Measurements from ENCODE around the gene CHCHD3.

CHCHD3 gene

DNA sequence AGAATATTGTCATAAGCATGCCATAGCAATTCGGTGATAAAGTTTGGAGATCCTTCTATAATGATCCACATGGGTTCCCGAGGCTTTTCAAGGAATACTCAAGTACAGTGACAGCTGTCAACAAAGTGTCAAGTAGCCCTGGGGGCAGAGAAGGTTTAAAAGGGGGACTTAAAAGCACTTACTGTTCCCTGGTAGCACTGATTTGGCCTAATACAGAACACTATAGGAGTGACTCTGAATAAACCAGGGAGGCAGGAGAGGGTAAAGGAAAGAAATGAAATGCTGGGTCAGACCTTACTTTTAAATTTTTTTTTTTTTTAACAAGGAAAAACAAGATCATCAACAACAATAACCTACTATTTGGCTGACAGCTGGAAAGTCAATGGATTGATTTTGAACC is 20.1 kb downstream of the CHCHD3 start:
- ATAC-seq, result no peak
- TF ChIP-seq TOX (CRISPR knock-in tag; IDR thresholded peaks at IDR 0.05; ENCODE audit: borderline replicate concordance), result no peak

DNA sequence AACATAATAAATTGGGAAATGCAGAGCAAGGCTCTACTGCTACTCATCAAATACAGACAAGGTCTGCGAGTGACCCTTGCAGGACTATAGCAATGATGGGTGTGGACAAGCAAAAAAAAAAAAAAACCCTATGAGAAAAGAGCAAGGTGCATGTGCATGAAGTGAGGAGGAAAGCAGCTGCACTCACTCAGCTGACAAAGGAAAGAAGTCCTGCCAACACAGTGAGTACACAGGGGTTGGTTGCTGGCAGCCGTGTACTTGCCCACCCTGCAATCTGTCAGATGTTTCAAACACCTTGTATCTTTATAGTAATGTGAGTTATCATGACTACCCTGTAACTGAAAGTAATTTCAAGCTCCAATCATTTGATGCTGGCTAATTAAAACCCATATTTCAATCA is 20.5 kb downstream of the CHCHD3 start:
- TF ChIP-seq ZNF565 (CRISPR knock-in tag; conservative IDR thresholded peaks at IDR 0.05; ENCODE audit: low read depth) (no peak), TOX (CRISPR knock-in tag; IDR thresholded peaks at IDR 0.05; ENCODE audit: borderline replicate concordance) (no peak), ESRRG (CRISPR knock-in tag; IDR thresholded peaks at IDR 0.05) (no peak), RARB (CRISPR knock-in tag; IDR thresholded peaks at IDR 0.05) (no peak)
- TF ChIP-seq, protein P1, sequence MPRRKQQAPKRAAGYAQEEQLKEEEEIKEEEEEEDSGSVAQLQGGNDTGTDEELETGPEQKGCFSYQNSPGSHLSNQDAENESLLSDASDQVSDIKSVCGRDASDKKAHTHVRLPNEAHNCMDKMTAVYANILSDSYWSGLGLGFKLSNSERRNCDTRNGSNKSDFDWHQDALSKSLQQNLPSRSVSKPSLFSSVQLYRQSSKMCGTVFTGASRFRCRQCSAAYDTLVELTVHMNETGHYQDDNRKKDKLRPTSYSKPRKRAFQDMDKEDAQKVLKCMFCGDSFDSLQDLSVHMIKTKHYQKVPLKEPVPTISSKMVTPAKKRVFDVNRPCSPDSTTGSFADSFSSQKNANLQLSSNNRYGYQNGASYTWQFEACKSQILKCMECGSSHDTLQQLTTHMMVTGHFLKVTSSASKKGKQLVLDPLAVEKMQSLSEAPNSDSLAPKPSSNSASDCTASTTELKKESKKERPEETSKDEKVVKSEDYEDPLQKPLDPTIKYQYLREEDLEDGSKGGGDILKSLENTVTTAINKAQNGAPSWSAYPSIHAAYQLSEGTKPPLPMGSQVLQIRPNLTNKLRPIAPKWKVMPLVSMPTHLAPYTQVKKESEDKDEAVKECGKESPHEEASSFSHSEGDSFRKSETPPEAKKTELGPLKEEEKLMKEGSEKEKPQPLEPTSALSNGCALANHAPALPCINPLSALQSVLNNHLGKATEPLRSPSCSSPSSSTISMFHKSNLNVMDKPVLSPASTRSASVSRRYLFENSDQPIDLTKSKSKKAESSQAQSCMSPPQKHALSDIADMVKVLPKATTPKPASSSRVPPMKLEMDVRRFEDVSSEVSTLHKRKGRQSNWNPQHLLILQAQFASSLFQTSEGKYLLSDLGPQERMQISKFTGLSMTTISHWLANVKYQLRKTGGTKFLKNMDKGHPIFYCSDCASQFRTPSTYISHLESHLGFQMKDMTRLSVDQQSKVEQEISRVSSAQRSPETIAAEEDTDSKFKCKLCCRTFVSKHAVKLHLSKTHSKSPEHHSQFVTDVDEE (CRISPR knock-in tag; IDR thresholded peaks at IDR 0.05), result no peak
- no peak for ATAC-seq

DNA sequence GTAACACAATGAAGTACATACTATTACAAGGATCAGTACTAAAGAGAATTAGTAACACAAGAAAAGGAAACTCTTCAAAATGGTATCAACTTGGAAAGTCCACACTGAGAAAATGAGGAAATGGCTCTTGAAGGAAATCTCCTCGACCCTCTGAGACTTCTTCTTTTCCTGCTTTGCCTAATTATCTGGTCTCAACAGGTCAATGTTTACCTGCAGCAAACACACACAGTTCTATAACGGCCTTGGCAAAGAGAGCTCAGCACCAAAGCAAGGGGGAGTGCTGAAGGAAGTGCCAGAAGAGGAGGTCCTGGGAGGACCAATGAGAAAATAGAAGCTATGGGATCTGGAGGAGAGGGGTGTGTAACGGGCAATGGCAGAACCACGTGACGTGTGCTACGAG is 21.9 kb downstream of the CHCHD3 start:
- TF ChIP-seq ZNF565 (CRISPR knock-in tag; conservative IDR thresholded peaks at IDR 0.05; ENCODE audit: low read depth) (no peak), ZC3H10 (CRISPR knock-in tag; IDR thresholded peaks at IDR 0.05) (no peak), PPARA (CRISPR knock-in tag; IDR thresholded peaks at IDR 0.05; ENCODE audit: borderline replicate concordance) (no peak)
- TF ChIP-seq, protein P1 (CRISPR knock-in tag; IDR thresholded peaks at IDR 0.05), result no peak
- ATAC-seq, result no peak

DNA sequence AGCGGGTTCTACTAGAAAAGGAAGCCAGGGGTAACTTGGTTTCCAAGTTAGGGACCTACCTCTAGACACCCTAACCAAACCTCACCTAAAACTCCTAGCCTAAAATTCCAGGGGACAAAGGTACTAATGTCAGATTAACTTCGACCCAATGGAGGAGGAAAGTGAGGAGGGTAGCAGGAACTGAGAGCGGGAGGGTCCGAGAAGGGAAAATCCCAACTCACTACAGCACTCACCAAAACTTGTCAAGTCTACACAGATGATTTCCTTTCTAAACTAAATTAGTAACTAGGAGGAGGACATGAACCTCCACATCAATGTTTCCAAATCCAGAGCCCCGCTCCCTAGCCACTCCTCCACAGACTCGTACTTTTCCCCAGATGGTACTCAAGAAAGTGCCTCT is 22.6 kb downstream of the CHCHD3 start:
- no peak for ATAC-seq
- TF ChIP-seq TOX (CRISPR knock-in tag; IDR thresholded peaks at IDR 0.05; ENCODE audit: borderline replicate concordance) (no peak), ZNF565 (CRISPR knock-in tag; conservative IDR thresholded peaks at IDR 0.05; ENCODE audit: low read depth) (no peak), GLIS3 (CRISPR knock-in tag; IDR thresholded peaks at IDR 0.05) (no peak), CSDC2 (CRISPR knock-in tag; IDR thresholded peaks at IDR 0.05) (no peak), ISL1 (CRISPR knock-in tag; IDR thresholded peaks at IDR 0.05) (no peak), ARNTL (CRISPR knock-in tag; IDR thresholded peaks at IDR 0.05; ENCODE audit: borderline replicate concordance, low read depth) (no peak), PPARA (CRISPR knock-in tag; IDR thresholded peaks at IDR 0.05; ENCODE audit: borderline replicate concordance) (no peak), ESRRG (CRISPR knock-in tag; IDR thresholded peaks at IDR 0.05) (no peak), BACH2 (CRISPR knock-in tag; IDR thresholded peaks at IDR 0.05; ENCODE audit: borderline replicate concordance) (no peak), ZFP3 (CRISPR knock-in tag; IDR thresholded peaks at IDR 0.05) (no peak), TCF4 (CRISPR knock-in tag; IDR thresholded peaks at IDR 0.05; ENCODE audit: borderline replicate concordance) (no peak), RARB (CRISPR knock-in tag; IDR thresholded peaks at IDR 0.05) (no peak), OSR1 (CRISPR knock-in tag; IDR thresholded peaks at IDR 0.05) (no peak), ZNF70 (CRISPR knock-in tag; IDR thresholded peaks at IDR 0.05) (no peak)
- TF ChIP-seq, protein P2, sequence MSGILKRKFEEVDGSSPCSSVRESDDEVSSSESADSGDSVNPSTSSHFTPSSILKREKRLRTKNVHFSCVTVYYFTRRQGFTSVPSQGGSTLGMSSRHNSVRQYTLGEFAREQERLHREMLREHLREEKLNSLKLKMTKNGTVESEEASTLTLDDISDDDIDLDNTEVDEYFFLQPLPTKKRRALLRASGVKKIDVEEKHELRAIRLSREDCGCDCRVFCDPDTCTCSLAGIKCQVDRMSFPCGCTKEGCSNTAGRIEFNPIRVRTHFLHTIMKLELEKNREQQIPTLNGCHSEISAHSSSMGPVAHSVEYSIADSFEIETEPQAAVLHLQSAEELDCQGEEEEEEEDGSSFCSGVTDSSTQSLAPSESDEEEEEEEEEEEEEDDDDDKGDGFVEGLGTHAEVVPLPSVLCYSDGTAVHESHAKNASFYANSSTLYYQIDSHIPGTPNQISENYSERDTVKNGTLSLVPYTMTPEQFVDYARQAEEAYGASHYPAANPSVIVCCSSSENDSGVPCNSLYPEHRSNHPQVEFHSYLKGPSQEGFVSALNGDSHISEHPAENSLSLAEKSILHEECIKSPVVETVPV (CRISPR knock-in tag; IDR thresholded peaks at IDR 0.05), result no peak
- TF ChIP-seq, protein P1 (CRISPR knock-in tag; IDR thresholded peaks at IDR 0.05), result no peak
- TF ChIP-seq, protein P3, sequence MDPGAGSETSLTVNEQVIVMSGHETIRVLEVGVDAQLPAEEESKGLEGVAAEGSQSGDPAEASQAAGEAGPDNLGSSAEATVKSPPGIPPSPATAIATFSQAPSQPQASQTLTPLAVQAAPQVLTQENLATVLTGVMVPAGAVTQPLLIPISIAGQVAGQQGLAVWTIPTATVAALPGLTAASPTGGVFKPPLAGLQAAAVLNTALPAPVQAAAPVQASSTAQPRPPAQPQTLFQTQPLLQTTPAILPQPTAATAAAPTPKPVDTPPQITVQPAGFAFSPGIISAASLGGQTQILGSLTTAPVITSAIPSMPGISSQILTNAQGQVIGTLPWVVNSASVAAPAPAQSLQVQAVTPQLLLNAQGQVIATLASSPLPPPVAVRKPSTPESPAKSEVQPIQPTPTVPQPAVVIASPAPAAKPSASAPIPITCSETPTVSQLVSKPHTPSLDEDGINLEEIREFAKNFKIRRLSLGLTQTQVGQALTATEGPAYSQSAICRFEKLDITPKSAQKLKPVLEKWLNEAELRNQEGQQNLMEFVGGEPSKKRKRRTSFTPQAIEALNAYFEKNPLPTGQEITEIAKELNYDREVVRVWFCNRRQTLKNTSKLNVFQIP (CRISPR knock-in tag; IDR thresholded peaks at IDR 0.05; ENCODE audit: borderline replicate concordance, low read depth), result no peak
- TF ChIP-seq, protein P4, sequence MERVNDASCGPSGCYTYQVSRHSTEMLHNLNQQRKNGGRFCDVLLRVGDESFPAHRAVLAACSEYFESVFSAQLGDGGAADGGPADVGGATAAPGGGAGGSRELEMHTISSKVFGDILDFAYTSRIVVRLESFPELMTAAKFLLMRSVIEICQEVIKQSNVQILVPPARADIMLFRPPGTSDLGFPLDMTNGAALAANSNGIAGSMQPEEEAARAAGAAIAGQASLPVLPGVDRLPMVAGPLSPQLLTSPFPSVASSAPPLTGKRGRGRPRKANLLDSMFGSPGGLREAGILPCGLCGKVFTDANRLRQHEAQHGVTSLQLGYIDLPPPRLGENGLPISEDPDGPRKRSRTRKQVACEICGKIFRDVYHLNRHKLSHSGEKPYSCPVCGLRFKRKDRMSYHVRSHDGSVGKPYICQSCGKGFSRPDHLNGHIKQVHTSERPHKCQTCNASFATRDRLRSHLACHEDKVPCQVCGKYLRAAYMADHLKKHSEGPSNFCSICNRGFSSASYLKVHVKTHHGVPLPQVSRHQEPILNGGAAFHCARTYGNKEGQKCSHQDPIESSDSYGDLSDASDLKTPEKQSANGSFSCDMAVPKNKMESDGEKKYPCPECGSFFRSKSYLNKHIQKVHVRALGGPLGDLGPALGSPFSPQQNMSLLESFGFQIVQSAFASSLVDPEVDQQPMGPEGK (CRISPR knock-in tag; IDR thresholded peaks at IDR 0.05; ENCODE audit: borderline replicate concordance), result no peak

Measured in SK-N-SH treated with all-trans-retinoic acid at 6 μM for 48 hours (cell line).